NCI-H524 (cell line): Measurements from ENCODE around the gene LMF1.

Source experiments
- DNase-seq, 2 experiments: peaks; one replicate each; lab custom pipeline; 2025; lab: John Stamatoyannopoulos, UW

Gene LMF1

GRCh38 chr16:813204-813915 is 157.4 kb downstream of the LMF1 start:
- peak in 1 of 2 experiments; percentile 46 for DNase-seq

- DNase-seq: no peak
Observed at GRCh38 chr16:808085-808386, 162.7 kb downstream of the LMF1 start.

- peak; percentile 83 to 89 for DNase-seq
Observed at GRCh38 chr16:807347-808084, 163.3 kb downstream of the LMF1 start.

- no peak for DNase-seq
Observed at GRCh38 chr16:805474-805873, 165.3 kb downstream of the LMF1 start.

GRCh38 chr16:804193-805048 is 166.4 kb downstream of the LMF1 start:
- DNase-seq: peak in 1 of 2 experiments; percentile 40

- DNase-seq: no peak
Observed at GRCh38 chr16:803754-804080, 167.1 kb downstream of the LMF1 start.
